ENCODE data around the gene OR8D4. TPM values are rescaled to one million over a fixed set of nuclear protein-coding genes. Genes with fewer than 3 reads are reported as not detected.

The OR8D4 gene
- total and polyA plus RNA-seq, 12 donors = not detected

DNA sequence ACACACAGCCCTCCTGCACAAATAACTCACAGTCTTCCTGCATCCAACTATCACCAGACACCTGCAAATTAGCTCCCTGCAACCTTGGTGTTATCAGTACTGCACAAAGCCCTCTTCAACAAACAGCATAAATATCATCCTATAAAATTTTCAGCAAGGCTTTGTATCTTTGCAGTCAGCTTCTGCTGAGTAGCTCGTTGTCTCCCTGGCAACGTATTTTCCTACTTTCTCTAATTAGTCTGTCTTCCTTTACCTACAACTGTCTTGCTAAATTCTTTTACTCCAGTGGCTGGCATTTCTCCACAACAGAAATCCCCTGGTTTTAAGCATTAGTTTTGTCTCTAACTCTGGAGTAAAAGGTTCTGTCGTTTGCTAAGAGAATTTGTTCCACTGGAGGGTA, 3.9 kb downstream of the OR8D4 start:
- Histone ChIP-seq H3K27ac (no peak overlapping the region), H3K27me3 (peaks cover 0 to 5% (median 0%) of the 10 kb centered on the region in 7 donors), H3K4me3 (no peak overlapping the region), H3K4me1 (no peaks in the 10 kb centered on the region), H3K9me3 (peaks cover 0 to 2% (median 0%) of the 10 kb centered on the region in 11 donors), H3K36me3 (no peaks in the 10 kb centered on the region)
- intact Hi-C loops (cut with DNase I) = no loop called here
- no peak for TF ChIP-seq CTCF (IDR thresholded peaks at IDR 0.05)
- ATAC-seq (no peak), DNase-seq (no peak)
- 37 to 47% methylated on average over 3 of the region's 3 CpGs for WGBS, 2 donors

DNA sequence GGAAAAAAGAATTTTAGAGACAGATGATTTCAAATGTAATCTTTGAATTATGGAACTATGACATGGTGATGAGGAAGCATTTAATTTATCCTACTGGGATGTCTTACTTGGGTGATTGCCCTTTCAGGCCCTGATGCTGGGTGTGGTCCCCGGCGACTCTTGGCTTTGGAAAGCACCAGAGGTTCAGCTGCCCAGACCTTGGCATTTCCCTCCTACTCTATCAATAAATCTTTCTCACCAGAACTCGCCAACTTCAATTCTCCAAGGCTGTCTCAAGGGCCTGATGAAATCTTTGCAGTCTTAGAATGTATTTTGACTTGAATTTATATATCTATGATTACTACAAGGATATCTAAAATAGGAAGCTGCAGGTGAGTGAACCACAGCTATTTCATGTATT, 19.0 kb downstream of the OR8D4 start:
- WGBS, 2 donors = 74 to 81% methylated on average over 3 of the region's 3 CpGs
- no peak for TF ChIP-seq CTCF (IDR thresholded peaks at IDR 0.05)
- H3K9me3 ChIP-seq = no peaks in the 10 kb centered on the region
- no peaks in the 10 kb centered on the region for H3K27me3 ChIP-seq
- no peaks in the 10 kb centered on the region for H3K36me3 ChIP-seq
- DNase-seq (no peak), ATAC-seq (no peak)
- H3K4me3 ChIP-seq = no peak overlapping the region
- no peak overlapping the region for H3K27ac ChIP-seq
- no peaks in the 10 kb centered on the region for H3K4me1 ChIP-seq
- intact Hi-C loops (cut with DNase I) = loop anchor here in 1 of 10 donors (10.0 kb wide), 1 partner anchor 56 kb away; no protein-coding TSS in a partner anchor

DNA sequence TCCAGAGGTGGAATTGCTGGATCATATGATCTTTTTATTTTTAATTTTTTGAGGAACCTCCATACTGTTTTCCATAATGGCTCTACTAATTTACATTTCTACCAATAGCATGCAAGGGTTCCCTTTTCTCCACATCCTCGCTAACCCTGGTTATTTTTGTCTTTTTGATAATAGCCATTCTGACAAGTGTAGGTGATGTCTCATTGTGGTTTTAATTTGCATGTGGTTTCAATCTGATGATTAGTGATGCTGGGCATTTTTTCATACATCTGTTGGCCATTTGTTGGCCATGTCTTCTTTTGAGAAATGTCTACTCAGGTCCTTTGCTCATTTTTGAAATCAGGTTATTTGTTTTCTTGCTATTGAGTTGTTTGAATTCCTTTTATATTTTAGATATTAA, 22.1 kb downstream of the OR8D4 start:
- H3K9me3 ChIP-seq = no peaks in the 10 kb centered on the region
- no peaks in the 10 kb centered on the region for H3K36me3 ChIP-seq
- H3K27ac ChIP-seq = no peak overlapping the region
- no peaks in the 10 kb centered on the region for H3K27me3 ChIP-seq
- no peaks in the 10 kb centered on the region for H3K4me1 ChIP-seq
- no peak for DNase-seq
- WGBS, 2 donors = 58 to 72% methylated on average over 1 of the region's 1 CpG
- H3K4me3 ChIP-seq = no peak overlapping the region
- ATAC-seq = no peak
- TF ChIP-seq CTCF (IDR thresholded peaks at IDR 0.05) = no peak
- intact Hi-C loops (cut with DNase I) = loop anchor here in 1 of 10 donors (10.0 kb wide), 1 partner anchor 59 kb away; no protein-coding TSS in a partner anchor

- DNase-seq = no peak
- no peak for TF ChIP-seq CTCF (IDR thresholded peaks at IDR 0.05)
- H3K4me3 ChIP-seq = no peak within 1 kb of the TSS
- H3K4me1 ChIP-seq = no peaks in the 10 kb centered on the region
- intact Hi-C loops (cut with DNase I) = no loop called here
- H3K36me3 ChIP-seq = no peaks in the 10 kb centered on the region
- ATAC-seq = no peak
- WGBS, 2 donors = 73 to 89% methylated on average over 1 of the region's 1 CpG
- H3K9me3 ChIP-seq = no peaks in the 10 kb centered on the region
- H3K27me3 ChIP-seq = no peaks in the 10 kb centered on the region
- no peak within 1 kb of the TSS for H3K27ac ChIP-seq
Observed at GRCh38 chr11:123939317-123939716, 37.4 kb downstream of the OR8D4 start, which contains the start of gene OR4D5. Gene OR4D5, plus strand, starts transcription at chr11:123939617. Its CDS starts 0 bp downstream, at chr11:123939617.
